PC-9 (cell line): ENCODE measurements around the gene MSLN. TPM values are rescaled to one million over a fixed set of nuclear protein-coding genes. Genes with fewer than 3 reads are reported as not detected.
A peak's percentile ranks its signal among the peaks of the same experiment; 100 is the strongest.

Source experiments
- BruUV-seq: library from RNA; stranded (reverse); fragments of 400-500 nt; replicated peaks from 2 replicates; lab custom pipeline; 2021; lab: Mats Ljungman, UMichigan
- CTCF ChIA-PET: fragments of 300-600 bp; sonication (Branson Sonifier 250); formaldehyde crosslinking; loops from one replicate; lab custom pipeline; 2022; ENCODE audit warnings: antibody characterized with exemption; lab: Charles Lee
- POLR2A ChIA-PET: fragments of 300-600 bp; sonication (Branson Sonifier 250); formaldehyde crosslinking; loops from one replicate; lab custom pipeline; 2022; ENCODE audit warnings: antibody characterized with exemption; ENCODE audit not compliant: unreplicated experiment; lab: Charles Lee
- DNase-seq, 2 experiments: peaks; one replicate each; pipeline versions ENCODE4 v3.0.0 to v3.0.0-alpha.2; 2015 to 2022; ENCODE audit warnings: mixed read lengths in 1 of 2
- H2AFZ ChIP-seq: fragments of 200-600 bp; sonication (generic); 2 replicates; pipeline ENCODE4 v1.8.1; 2017; ENCODE audit warnings: antibody characterized with exemption
- H3F3A ChIP-seq: fragments of 200-600 bp; sonication (generic); 2 replicates; pipeline ENCODE4 v1.8.1; 2017; ENCODE audit warnings: antibody characterized with exemption, mild to moderate bottlenecking, low read depth; ENCODE audit not compliant: insufficient read depth
- H3K27ac ChIP-seq: fragments of 200-600 bp; sonication (generic); 2 replicates; pipeline ENCODE4 v1.6.1; 2016; ENCODE audit warnings: mixed run types
- H3K27me3 ChIP-seq: fragments of 200-600 bp; sonication (generic); 2 replicates; pipeline ENCODE4 v1.6.1; 2016; ENCODE audit warnings: low read depth, mixed run types; ENCODE audit not compliant: insufficient read depth
- H3K36me3 ChIP-seq: fragments of 200-600 bp; sonication (generic); 2 replicates; pipeline ENCODE4 v1.6.1; 2016; ENCODE audit warnings: low read depth, mixed run types
- H3K4me1 ChIP-seq: fragments of 200-600 bp; sonication (generic); replicated peaks from 2 replicates; pipeline ENCODE4 v1.6.1; 2016; ENCODE audit warnings: mixed run types; ENCODE audit not compliant: insufficient read depth
- H3K4me2 ChIP-seq: fragments of 200-600 bp; sonication (generic); 2 replicates; pipeline ENCODE4 v1.6.1; 2017; ENCODE audit warnings: mixed run types
- H3K4me3 ChIP-seq: fragments of 200-600 bp; sonication (generic); 2 replicates; pipeline ENCODE4 v1.6.1; 2016; ENCODE audit warnings: mixed run types
- H3K79me2 ChIP-seq: fragments of 200-600 bp; sonication (generic); 2 replicates; pipeline ENCODE4 v1.6.1; 2017; ENCODE audit warnings: low read depth, mixed run types
- H3K9me2 ChIP-seq: fragments of 200-600 bp; sonication (generic); 2 replicates; pipeline ENCODE4 v1.8.1; 2017; ENCODE audit warnings: mild to moderate bottlenecking; ENCODE audit not compliant: insufficient read depth
- H3K9me3 ChIP-seq: fragments of 200-600 bp; sonication (generic); 2 replicates; pipeline ENCODE4 v1.8.1; 2016; ENCODE audit warnings: low read depth; ENCODE audit not compliant: insufficient read depth
- H4K20me1 ChIP-seq: fragments of 200-600 bp; sonication (generic); 2 replicates; pipeline ENCODE4 v1.8.1; 2017; ENCODE audit not compliant: insufficient read depth
- EZH2 ChIP-seq: fragments of 200-600 bp; sonication (generic); IDR thresholded peaks from 2 replicates; pipeline ENCODE4 v1.8.0; 2017; ENCODE audit warnings: antibody characterized with exemption, low read depth
- intact Hi-C: fragments of 100-400 bp; cut with micrococcal nuclease; formaldehyde crosslinking; loops from one replicate; pipeline ENCODE4 v1.10.0; 2022; ENCODE audit not compliant: unreplicated experiment
- total RNA-seq: library from RNA; stranded (reverse); gene quantifications from 2 replicates; pipeline ENCODE4 v1.2.3, GENCODE V29; 2021
- TF ChIP-seq, protein P1 (sequence below): fragments of 200-600 bp; sonication (generic); conservative IDR thresholded peaks from 2 replicates; pipeline ENCODE4 v1.6.1; 2017; ENCODE audit warnings: mixed run types, antibody characterized with exemption, mild to moderate bottlenecking, moderate library complexity

The MSLN gene
- total RNA-seq, 1 experiment from 2014 or later: 59.9 TPM

DNA sequence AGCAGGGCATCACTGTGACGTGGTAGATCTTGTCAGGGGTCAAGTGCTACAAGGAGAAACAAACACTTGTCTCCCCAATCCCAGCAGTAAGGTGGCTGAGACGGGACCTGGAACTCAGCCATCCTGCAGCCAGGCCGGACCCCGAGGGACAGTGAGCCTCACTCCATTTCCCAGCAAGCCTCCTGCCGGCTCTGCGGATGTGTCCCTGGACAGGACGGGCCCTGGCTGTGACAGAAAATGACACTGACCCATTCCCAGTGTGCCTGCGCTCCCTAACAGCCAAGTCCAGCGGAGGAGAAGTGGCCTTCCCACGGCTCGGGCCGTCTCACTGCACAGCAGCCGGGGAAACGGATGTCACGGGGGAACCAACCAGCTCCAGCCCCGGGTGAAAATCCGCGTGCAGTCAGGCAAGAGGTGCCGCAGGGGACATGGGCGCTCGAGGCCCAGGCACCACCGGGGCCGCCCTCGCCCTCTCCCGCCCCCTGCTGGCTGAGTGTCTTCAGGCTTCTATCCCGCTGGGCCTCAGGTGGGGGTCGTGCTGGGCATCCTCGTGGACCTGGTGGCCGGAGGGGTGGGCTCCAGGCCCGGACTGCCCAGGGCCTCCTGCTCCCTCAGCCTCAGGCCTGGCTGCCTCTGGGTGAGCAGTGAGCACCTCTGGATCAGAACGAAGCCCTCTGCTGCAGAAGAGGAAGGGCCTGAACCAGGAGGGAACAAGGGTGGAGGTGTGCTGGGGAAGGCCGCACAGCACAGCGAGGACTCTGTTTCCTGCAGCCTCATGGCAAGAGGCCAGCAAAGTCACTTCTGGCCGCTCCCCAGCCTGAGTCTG is 26.9 kb upstream of the MSLN start:
- intact Hi-C loops: no loop called here
- Histone ChIP-seq H3K4me1 (no peaks in the 10 kb centered on the region), H3K79me2 (no peaks in the 10 kb centered on the region), H3K9me2 (no peaks in the 10 kb centered on the region), H3K36me3 (no peaks in the 10 kb centered on the region), H2AFZ (no peak overlapping the region), H3K9me3 (no peaks in the 10 kb centered on the region), H4K20me1 (no peaks in the 10 kb centered on the region), H3K27ac (no peak overlapping the region), H3K4me3 (no peak overlapping the region), H3K4me2 (no peak overlapping the region), H3K27me3 (no peaks in the 10 kb centered on the region), H3F3A (peaks cover 7% of the 10 kb centered on the region; the same call in 1 of the 2 replicates)
- TF ChIP-seq EZH2: no peak
- TF ChIP-seq, protein P1, sequence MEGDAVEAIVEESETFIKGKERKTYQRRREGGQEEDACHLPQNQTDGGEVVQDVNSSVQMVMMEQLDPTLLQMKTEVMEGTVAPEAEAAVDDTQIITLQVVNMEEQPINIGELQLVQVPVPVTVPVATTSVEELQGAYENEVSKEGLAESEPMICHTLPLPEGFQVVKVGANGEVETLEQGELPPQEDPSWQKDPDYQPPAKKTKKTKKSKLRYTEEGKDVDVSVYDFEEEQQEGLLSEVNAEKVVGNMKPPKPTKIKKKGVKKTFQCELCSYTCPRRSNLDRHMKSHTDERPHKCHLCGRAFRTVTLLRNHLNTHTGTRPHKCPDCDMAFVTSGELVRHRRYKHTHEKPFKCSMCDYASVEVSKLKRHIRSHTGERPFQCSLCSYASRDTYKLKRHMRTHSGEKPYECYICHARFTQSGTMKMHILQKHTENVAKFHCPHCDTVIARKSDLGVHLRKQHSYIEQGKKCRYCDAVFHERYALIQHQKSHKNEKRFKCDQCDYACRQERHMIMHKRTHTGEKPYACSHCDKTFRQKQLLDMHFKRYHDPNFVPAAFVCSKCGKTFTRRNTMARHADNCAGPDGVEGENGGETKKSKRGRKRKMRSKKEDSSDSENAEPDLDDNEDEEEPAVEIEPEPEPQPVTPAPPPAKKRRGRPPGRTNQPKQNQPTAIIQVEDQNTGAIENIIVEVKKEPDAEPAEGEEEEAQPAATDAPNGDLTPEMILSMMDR: no peak
- POLR2A ChIA-PET: no interaction called here
- BruUV-seq: no TSS peak
- peak in 1 of 2 experiments; percentile 22 for DNase-seq
- CTCF ChIA-PET: no interaction called here

GRCh38 chr16:734208-734980 is 26.1 kb upstream of the MSLN start:
- Histone ChIP-seq H3K27me3 (no peaks in the 10 kb centered on the region), H3K9me3 (no peaks in the 10 kb centered on the region), H4K20me1 (no peaks in the 10 kb centered on the region), H3K4me1 (no peaks in the 10 kb centered on the region), H3F3A (peaks cover 7% of the 10 kb centered on the region; the same call in 1 of the 2 replicates), H3K79me2 (no peaks in the 10 kb centered on the region), H3K27ac (no peak overlapping the region), H2AFZ (no peak overlapping the region), H3K4me2 (no peak overlapping the region), H3K36me3 (no peaks in the 10 kb centered on the region), H3K9me2 (no peaks in the 10 kb centered on the region), H3K4me3 (no peak overlapping the region)
- ChIA-PET CTCF (no interaction called here), POLR2A (no interaction called here)
- peak in 1 of 2 experiments; percentile 21 for DNase-seq
- intact Hi-C loops: no loop called here
- no TSS peak for BruUV-seq
- TF ChIP-seq, protein P1: no peak

- intact Hi-C loops: no loop called here
- no peaks in the 10 kb centered on the region for H3K27me3 ChIP-seq
- H4K20me1 ChIP-seq: no peaks in the 10 kb centered on the region
- CTCF ChIA-PET: no interaction called here
- H3F3A ChIP-seq: peaks cover 5% of the 10 kb centered on the region; the same call in 1 of the 2 replicates
- H3K4me3 ChIP-seq: no peak overlapping the region
- no peak overlapping the region for H3K4me2 ChIP-seq
- POLR2A ChIA-PET: interaction anchor here (0.7 kb wide), 1 partner anchor 229 kb away, joined by 3 read pairs; no protein-coding TSS in a partner anchor
- H3K9me2 ChIP-seq: no peaks in the 10 kb centered on the region
- TF ChIP-seq, protein P1: no peak
- no peak for TF ChIP-seq EZH2
- H3K4me1 ChIP-seq: no peaks in the 10 kb centered on the region; the same call in 1 of the 2 replicates
- no peaks in the 10 kb centered on the region for H3K36me3 ChIP-seq
- no TSS peak for BruUV-seq
- no peak overlapping the region for H2AFZ ChIP-seq
- H3K9me3 ChIP-seq: no peaks in the 10 kb centered on the region
- H3K79me2 ChIP-seq: peaks cover 8% of the 10 kb centered on the region; the same call in 1 of the 2 replicates
- H3K27ac ChIP-seq: no peak overlapping the region
- DNase-seq: peak in 1 of 2 experiments; percentile 17
These were observed 25.3 kb upstream of the MSLN start for GRCh38 chr16:734981-735881.
